Smooth muscle cell (in vitro differentiated cells): Measurements from ENCODE around the gene C18orf32. TPM values are rescaled to one million over a fixed set of nuclear protein-coding genes. Genes with fewer than 3 reads are reported as not detected.
"Not testable (repeated sequence)": the region's sequence is repeated elsewhere in the genome, so short reads cannot be mapped to it uniquely, and the experiment has no call there.

ENCODE experiments used
- DNase-seq: peaks from one replicate; lab custom pipeline; 2025; ENCODE audit not compliant: unreplicated experiment; lab: John Stamatoyannopoulos, UW
- H2AFZ ChIP-seq: fragments of 200-600 bp; sonication (generic); 2 replicates; pipeline ENCODE4 v1.6.0; 2016; ENCODE audit warnings: antibody characterized with exemption, low read depth, mild to moderate bottlenecking
- H3F3A ChIP-seq: fragments of 200-600 bp; sonication (generic); 2 replicates; pipeline ENCODE4 v1.6.0; 2017; ENCODE audit warnings: antibody characterized with exemption, low read depth
- H3K27ac ChIP-seq: fragments of 200-600 bp; sonication (generic); 2 replicates; pipeline ENCODE4 v1.5.1; 2016; ENCODE audit warnings: low read depth, mild to moderate bottlenecking
- H3K27me3 ChIP-seq: fragments of 200-600 bp; sonication (generic); 2 replicates; pipeline ENCODE4 v1.6.1; 2016; ENCODE audit warnings: low read depth, mild to moderate bottlenecking
- H3K36me3 ChIP-seq: fragments of 200-600 bp; sonication (generic); 2 replicates; pipeline ENCODE4 v1.5.1; 2016; ENCODE audit warnings: low read depth
- H3K4me1 ChIP-seq: fragments of 200-600 bp; sonication (generic); 2 replicates; pipeline ENCODE4 v1.5.1; 2016; ENCODE audit warnings: low read depth
- H3K4me2 ChIP-seq: fragments of 200-600 bp; sonication (generic); 2 replicates; pipeline ENCODE4 v1.6.0; 2016; ENCODE audit warnings: mild to moderate bottlenecking
- H3K4me3 ChIP-seq: fragments of 200-600 bp; sonication (generic); 2 replicates; pipeline ENCODE4 v1.5.1; 2016; ENCODE audit warnings: mild to moderate bottlenecking
- H3K79me2 ChIP-seq: fragments of 200-600 bp; sonication (generic); 2 replicates; pipeline ENCODE4 v1.6.0; 2016; ENCODE audit warnings: low read depth, mild to moderate bottlenecking
- H3K9ac ChIP-seq: fragments of 200-600 bp; sonication (generic); 2 replicates; pipeline ENCODE4 v1.6.0; 2016; ENCODE audit warnings: low read depth
- H3K9me3 ChIP-seq: fragments of 200-600 bp; sonication (generic); replicated peaks from 2 replicates; pipeline ENCODE4 v1.5.1; 2016; ENCODE audit warnings: low read depth
- H4K20me1 ChIP-seq: fragments of 200-600 bp; sonication (generic); 2 replicates; pipeline ENCODE4 v1.6.0; 2016; ENCODE audit warnings: low read depth
- WGBS: methylation state at CpG from one replicate; pipeline ENCODE4 v1.1.7; 2016; ENCODE audit warnings: low lambda C conversion rate; 5-methylcytosine and 5-hydroxymethylcytosine counted together
- polyA plus RNA-seq: library from polyadenylated mRNA; unstranded; fragments of >200 nt; fragmentation: Nextera tagmentation; extraction: Ambion mirVana; gene quantifications from 2 replicates; pipeline ENCODE4 v1.2.1, GENCODE V29; 2016
- total RNA-seq: library from RNA; depleted of rRNA; stranded (reverse); fragments of >200 nt; gene quantifications from 2 replicates; pipeline ENCODE4 v1.2.3, GENCODE V29; 2014
- TF ChIP-seq, protein P1 (sequence below): fragments of 200-600 bp; sonication (generic); IDR thresholded peaks from 2 replicates; pipeline ENCODE4 v1.5.1; 2017; ENCODE audit warnings: borderline replicate concordance, mild to moderate bottlenecking, antibody characterized with exemption; ENCODE audit not compliant: insufficient read depth, poor library complexity, severe bottlenecking

Gene C18orf32
- total and polyA plus RNA-seq, 2 experiments from 2014 or later, result 74.9 to 87.2 TPM

DNA sequence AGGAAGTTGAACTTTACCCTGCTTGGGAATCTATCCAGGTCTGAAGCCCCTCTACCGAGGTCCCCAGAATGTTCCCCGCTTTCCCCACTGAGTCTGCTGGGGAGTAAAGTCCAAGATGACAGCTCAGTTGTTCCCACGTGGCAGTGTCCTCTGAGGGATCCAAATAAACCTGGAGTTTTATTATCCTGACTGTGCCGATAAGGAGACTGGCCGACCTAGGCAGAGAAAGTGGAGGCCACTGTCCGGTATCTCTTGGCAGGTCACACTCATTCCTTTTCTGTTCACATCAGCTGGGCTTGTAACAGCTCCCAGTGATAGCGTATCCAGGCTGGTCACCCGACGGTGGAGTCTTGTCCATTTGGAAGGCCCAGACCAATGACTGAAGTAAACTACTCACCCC, 27.5 kb upstream of the C18orf32 start:
- 75% methylated on average over 9 of the region's 9 CpGs for WGBS

DNA sequence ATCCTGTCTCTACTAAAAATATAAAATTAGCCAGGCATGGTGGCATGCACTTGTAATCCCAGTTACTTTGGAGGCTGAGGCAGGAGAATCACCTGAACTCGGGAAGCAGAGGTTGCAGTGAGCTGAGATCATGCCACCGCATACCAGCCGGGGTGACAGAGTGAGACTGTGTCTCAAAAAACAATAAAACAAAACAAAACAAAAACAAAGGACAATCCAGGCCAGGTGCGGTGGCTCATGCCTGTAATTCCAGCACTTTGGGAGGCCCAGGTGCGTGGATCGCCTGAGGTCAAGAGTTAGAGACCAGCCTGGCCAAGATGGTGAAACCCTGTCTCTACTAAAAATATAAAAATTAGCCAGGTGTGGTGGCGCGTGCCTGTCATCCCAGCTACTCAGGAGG, 25.8 kb upstream of the C18orf32 start:
- not testable (repeated sequence) for H3K9me3 ChIP-seq, H3K27me3 ChIP-seq, H3K27ac ChIP-seq, H2AFZ ChIP-seq, DNase-seq, H4K20me1 ChIP-seq, H3K36me3 ChIP-seq, H3K4me3 ChIP-seq, H3F3A ChIP-seq, H3K9ac ChIP-seq, H3K4me1 ChIP-seq, H3K4me2 ChIP-seq, H3K79me2 ChIP-seq
- 95% methylated on average over 8 of the region's 8 CpGs for WGBS

More for the DNA sequence above, 27.5 kb upstream of the C18orf32 start:
- Histone ChIP-seq H3K36me3 (no peaks in the 10 kb centered on the region), H4K20me1 (no peaks in the 10 kb centered on the region), H3K9ac (no peak overlapping the region), H3K4me1 (peaks cover 8% of the 10 kb centered on the region), H3F3A (peaks cover 6% of the 10 kb centered on the region), H3K79me2 (no peaks in the 10 kb centered on the region), H3K9me3 (no peaks in the 10 kb centered on the region), H3K27ac (no peak overlapping the region), H3K27me3 (no peaks in the 10 kb centered on the region), H3K4me3 (no peak overlapping the region), H2AFZ (no peak overlapping the region), H3K4me2 (no peak overlapping the region)
- DNase-seq, result no peak
- TF ChIP-seq, protein P1, sequence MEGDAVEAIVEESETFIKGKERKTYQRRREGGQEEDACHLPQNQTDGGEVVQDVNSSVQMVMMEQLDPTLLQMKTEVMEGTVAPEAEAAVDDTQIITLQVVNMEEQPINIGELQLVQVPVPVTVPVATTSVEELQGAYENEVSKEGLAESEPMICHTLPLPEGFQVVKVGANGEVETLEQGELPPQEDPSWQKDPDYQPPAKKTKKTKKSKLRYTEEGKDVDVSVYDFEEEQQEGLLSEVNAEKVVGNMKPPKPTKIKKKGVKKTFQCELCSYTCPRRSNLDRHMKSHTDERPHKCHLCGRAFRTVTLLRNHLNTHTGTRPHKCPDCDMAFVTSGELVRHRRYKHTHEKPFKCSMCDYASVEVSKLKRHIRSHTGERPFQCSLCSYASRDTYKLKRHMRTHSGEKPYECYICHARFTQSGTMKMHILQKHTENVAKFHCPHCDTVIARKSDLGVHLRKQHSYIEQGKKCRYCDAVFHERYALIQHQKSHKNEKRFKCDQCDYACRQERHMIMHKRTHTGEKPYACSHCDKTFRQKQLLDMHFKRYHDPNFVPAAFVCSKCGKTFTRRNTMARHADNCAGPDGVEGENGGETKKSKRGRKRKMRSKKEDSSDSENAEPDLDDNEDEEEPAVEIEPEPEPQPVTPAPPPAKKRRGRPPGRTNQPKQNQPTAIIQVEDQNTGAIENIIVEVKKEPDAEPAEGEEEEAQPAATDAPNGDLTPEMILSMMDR, result no peak

DNA sequence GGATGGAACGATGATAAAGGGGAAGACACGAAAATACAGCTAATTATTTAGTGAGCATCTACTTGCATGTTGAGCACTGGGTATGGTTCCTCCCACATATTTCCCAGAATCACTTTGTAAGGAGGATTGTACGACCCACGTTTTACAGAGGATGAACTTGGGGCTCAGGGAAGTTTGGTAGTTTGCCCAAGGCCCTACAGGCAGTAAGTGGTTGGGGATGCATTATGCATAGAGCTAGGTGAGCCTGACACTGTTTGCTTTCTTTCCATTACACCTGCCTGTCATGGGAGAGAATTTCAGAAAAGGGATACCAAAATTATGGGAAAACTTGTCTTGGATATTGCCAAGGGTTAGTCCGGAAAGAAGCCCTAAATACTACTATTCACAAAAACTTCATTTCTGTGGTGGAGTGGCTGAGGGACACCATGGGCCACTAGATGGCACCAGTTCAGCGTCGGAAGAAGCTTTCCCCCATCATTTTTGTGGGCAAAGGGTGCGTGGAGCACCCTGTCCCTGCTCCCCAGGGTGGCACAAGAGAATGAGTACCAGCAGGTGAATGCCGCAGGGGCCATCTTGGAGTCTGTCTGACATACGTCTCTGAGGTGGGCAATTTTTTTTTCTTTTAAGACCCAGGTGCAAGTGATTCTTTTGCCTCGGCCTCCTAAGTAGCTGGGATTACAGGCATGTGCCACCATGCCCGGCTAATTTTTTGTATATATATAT, 23.5 kb upstream of the C18orf32 start:
- 45% methylated on average over 12 of the region's 12 CpGs for WGBS
- no peak overlapping the region for H3K4me3 ChIP-seq
- no peaks in the 10 kb centered on the region for H3K27me3 ChIP-seq
- no peak for DNase-seq
- H3K36me3 ChIP-seq, result no peaks in the 10 kb centered on the region
- H3K4me2 ChIP-seq, result no peak overlapping the region
- no peaks in the 10 kb centered on the region for H3K79me2 ChIP-seq
- no peaks in the 10 kb centered on the region for H3F3A ChIP-seq
- H4K20me1 ChIP-seq, result no peaks in the 10 kb centered on the region
- H3K27ac ChIP-seq, result no peak overlapping the region
- H3K4me1 ChIP-seq, result no peaks in the 10 kb centered on the region
- no peak overlapping the region for H3K9ac ChIP-seq
- TF ChIP-seq, protein P1, result peak; percentile 87
- H2AFZ ChIP-seq, result no peak overlapping the region
- no peaks in the 10 kb centered on the region for H3K9me3 ChIP-seq

DNA sequence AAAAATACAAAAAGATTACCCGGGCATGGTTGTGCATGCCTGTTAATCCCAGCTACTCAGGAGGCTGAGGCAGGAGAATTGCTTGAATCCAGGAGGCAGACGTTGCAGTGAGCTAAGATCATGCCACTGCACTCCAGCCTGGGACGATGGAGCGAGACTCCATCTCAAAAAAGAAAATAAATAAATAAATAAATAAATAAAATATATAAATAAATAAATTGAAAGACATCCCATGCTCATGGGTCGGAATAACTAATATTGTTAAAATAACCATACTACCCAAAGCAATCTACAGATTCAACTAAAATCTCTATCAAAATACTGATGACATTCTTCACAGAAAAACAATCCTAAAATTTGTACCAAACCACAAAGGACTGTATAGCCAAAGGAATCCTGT, 19.4 kb upstream of the C18orf32 start:
- not testable (repeated sequence) for H3K4me1 ChIP-seq, H3K27me3 ChIP-seq, H3K4me3 ChIP-seq, H3K4me2 ChIP-seq, H4K20me1 ChIP-seq, H3K9me3 ChIP-seq, H3F3A ChIP-seq, H3K36me3 ChIP-seq, H2AFZ ChIP-seq, DNase-seq, H3K27ac ChIP-seq, H3K79me2 ChIP-seq, H3K9ac ChIP-seq
- WGBS, result 94% methylated on average over 5 of the region's 5 CpGs
